GM19328 (cell line): ENCODE data around the gene TMEM184B.
A peak's percentile ranks its signal among the peaks of the same experiment; 100 is the strongest.

ENCODE experiments used
- ATAC-seq: cut with Tn5 transposase; IDR thresholded peaks from one replicate; pipeline ENCODE4 v1.9.1; 2021; ENCODE audit warnings: mild to moderate bottlenecking, moderate library complexity; ENCODE audit not compliant: unreplicated experiment

TMEM184B gene

DNA sequence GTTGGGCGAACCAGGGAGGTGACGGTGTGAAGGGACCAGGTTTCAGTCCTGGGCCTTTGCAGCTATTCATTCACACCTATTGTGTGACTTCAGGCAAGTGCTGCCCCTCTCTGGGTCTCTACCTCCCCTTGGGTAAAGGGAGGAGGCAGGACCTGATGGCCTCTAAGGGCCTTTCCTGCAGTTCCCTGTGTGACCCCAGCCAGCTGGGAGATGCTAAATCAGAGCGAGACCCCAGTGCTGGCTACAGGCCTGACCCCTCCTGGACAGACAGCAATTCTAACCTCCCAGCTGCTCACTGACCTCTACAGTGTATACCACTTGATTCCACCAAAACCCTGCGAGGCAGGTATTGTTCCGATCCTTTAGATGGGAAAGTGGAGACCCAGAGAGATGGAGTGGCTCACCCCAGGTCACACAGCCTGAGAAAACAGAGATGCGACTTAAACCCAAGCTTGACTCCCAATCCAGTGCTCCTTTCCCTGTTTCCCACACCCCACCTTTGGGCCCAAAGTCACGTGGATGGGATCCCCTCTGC is 64.8 kb downstream of the TMEM184B start:
- no peak for ATAC-seq

DNA sequence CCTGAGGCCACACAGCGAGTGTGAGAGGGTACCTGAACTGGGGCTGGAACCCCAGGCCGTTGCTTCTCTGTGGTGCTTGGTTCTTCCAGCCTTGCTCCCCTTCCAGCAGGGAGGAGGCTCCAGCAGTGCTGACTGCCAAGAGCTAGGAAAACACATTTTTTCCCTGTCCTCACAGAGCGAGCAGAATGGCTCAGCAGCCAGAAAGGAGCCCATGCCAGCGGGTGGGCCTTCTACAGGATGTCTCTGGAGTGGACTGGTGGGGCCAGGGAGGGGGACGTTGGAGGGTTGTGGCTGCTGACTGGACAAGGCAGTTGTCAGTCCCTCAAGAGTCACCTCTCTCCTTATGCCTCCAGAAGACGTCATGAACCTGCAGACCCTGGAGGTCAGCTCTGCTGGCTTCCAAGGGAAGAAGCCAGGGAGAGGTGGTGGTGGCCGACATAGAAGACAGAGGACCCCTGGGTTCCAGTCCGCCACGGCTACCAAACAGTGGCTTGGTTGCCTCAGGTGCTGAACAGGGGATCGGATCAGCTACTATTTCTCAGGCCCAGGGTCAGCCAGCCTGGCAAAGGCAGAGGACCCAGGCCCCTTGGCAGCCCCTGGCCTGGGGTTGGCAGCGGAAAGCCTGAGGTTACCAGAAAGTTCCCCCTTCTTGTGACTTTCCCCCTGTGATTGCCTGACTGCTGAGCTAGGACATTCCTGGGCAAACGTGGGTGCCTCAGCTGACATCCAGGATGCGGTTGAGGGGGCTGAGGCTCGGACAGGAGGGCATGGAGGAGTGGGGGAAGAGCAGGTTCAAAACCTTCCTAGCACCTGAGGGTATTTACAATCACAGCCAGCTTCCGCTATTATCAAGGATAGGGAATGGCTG is 67.3 kb downstream of the TMEM184B start:
- ATAC-seq: no peak

DNA sequence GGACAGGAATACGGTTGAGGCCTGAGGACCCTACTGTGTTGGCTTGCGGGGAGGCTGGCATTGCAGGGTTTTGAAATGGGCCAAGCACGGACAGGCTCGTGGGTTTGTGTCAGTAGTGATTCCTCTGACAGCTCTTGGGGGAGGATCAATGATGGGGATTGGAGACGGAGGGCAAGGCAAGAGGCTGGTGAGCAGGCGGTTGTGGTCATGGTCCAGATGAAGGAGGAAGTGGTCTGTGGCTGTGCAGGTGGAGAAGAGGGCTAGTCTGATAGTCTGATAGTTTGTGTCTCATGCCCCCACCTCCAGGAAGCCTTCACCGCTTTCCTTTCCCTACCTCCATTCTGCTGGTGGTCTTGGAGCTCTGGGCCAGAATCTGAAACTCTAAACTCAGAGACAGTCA is 68.0 kb downstream of the TMEM184B start:
- ATAC-seq: no peak

DNA sequence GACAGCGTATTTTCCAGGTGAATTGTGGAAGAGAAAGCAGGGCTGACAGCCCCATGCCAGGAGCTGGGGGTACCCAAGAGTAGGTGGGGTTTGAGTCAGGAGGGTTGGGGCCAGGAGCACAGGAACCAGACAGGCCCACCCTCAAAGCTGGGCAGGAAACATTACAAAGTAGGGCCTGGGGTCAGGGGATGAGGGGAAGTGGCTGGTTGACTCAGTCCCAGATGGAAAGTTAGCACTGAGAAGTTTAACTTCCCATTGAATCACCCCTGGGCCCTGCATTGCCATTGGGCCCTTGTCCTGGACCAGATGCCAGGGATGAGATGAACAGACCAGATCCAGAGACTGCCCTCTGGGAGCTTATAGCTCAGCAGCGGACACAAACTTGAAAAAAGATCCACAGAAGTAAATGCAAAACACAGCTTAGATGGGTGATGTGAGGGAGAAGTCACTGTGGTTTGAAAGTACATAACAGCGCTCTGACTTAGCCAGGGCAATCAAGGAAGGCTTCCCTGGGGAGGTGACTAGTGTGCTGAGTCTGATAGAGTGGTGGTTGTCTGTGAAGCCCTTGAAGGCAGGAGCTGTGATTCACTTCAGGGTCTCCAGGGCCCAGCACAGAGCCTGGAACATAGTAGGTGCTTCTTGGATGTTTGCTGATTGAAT is 68.8 kb downstream of the TMEM184B start:
- no peak for ATAC-seq

DNA sequence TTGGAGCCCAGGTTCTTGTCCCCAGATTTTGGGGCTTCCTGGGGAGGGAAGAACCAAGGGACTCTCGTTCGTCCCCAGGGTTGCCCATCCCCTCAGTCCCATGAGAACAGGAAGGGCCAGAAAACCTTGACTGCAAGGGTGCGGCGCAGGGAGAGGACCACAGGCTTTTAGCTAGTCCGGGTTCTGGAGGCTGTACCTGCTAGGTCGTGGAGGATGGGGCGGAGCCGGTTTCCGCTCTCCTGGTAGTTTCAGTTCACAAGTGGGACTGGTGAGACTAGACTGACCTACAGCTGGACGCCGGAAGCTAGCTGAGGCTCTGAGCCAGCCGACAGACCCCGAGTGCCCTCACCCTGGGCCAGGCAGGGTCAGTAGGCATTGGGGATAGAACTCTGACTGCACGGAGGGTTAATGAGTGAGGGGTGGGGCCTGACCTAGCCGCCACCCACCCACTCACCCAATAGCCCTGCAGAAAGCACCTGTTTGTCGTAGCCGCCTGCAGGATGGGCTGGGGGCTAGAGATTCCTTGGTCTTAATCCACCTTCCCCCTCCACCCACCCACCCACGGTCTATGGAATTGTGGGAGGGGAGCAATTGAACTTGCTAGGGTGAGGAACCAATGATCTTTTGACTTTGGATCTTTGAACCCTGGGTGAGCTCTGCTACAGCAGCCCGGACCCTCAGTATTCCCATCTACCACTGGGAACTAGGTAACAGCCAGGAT is 69.6 kb downstream of the TMEM184B start:
- no peak for ATAC-seq

DNA sequence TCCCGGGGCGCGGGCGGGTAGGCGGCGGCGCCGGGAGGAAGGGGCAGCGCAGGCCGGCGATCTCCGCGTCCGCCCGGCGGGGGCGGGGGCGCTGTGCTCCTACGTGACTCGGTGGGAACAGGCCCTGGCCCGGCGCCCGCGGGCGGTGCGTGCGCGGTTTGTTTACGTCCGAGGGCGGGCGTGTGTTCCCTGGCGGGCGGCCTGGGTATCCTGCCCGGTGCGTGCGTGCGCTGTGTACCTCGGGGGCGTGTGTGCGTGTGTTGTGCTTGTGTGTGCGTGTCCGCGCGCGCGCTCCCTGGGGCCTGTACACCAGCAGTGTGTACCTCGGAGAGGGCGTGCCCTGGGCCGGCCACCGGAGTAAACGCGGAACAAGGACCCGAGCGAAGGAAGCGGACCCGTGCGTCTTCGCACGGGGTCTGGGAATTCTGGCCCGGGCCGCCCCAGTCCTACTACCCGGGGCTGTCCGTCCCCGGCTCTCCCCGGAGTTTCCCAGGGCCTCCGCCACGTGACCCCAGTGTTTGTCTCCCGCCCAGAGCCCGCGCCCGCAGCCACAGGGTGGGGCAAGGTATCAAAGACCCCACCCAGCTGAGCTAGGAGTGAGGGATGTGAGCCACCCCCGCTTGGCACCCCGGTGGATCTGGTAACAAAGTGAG is 70.2 kb downstream of the TMEM184B start:
- no peak for ATAC-seq

DNA sequence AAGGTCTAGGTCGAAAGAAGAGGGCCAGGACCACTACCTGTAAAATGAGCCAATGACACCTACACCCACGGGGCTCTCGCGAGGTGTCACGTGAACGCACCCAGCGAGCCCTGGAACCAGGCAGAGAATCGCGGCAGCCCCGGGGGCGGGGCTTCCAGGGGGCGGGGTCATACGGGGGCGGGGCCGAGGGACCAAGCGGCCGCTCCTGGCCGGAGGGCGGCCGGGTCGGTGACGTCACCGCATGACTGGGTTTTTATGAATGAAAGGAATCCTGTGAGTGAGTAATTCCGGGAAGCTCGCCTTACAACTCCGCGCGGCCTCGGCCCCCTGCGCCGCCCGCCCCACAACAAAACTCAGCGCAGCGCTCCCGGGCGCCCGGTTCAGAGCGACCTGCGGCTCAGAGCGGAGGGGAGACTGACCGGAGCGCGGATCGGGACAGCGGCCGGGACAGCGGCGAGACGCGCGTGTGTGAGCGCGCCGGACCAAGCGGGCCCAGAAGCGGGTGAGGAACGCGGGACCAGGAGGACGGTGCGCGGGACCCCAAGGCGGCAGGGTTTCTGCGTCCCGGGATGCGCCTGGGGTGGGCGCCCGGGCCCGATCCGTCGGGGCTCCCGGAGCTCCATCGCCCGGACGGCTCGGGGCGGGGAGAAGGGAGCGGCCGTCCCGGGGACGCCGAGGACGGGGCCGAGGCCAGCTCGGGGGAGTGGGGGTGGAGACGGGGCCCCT is 70.9 kb downstream of the TMEM184B start, which contains the start of gene MAFF:
Gene MAFF (plus strand): TSS at position 284 of the 726 bp plus-strand sequence. CDS start 11,860 bp downstream, outside the sequence.
- peak; percentile 53 for ATAC-seq

DNA sequence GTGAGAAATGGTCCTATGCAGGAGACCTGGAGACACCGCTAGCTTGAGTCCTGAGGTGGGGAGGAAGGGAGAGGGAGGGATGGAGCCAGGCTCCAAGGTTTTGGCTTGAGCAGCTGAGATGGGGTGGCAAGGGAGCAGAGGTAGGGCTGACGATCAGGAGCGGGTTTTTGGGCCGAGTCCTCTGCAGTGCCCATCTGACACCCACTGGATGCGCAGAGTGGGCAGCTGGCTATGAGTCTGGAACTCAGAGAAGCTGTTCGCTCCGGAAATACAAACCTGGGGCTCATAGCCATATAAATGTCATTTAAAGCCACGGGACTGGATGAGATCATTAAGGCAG is 71.5 kb downstream of the TMEM184B start:
- no peak for ATAC-seq

DNA sequence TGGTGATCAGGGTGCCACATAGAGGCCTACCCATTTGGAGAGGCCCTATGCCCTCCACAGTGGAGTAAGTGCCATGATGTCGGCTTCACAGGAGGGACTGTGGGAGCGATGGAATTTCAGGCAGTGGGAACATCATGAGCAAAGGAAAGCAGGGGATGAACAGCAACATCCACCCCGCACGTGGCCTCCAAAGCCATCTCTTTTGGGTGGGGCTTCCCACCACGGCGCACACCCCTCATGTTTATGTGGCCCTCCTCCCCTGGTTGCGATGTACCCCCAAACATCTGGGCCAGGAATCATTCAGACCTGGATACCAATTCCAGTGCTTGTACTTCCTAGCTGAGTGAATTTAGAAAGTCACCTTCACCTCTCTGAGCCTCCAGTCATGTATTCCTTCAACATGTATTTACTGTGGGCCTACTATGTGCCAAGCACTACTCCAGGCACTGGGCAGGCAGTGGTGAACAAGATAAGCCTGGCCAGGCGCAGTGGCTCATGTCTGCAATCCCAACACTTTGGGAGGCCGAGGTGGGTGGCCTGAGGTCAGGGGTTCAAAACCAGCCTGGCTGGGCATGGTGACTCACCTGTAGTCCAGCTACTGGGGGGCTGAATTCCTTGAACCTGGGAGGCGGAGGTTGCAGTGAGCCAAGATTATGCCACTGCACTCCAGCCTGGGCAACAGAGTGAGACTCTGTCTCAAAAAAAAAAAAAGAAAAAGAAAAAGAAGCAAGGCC is 72.8 kb downstream of the TMEM184B start:
- ATAC-seq: no peak

DNA sequence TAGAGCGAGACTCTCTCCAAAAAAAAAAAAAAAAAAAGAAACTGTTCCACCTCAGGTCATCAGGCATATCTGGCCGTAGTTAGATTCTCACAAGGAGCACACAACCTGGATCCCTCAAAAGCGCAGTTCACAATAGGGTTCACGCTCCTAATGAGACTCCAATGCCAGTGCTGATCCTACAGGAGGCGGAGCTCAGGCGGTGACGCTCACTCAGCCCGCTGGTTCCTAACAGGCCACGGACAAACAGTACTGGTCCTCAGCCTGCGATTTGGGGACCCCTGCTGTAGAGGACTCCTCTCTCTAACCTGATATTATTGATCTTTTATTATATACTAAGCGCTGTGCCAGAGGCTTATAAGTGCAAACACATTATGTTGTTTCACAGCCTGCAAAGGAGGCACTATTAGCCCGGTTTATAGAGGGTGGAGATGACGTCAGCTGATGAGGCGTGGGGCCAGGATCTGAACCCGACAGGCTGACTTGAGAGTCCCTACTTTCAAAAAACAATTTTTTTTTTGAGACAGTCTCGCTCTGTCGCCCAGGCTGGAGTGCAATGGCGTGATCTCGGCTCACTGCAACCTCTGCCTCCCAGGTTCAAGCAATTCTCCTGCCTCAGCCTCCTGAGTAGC is 75.9 kb downstream of the TMEM184B start:
- ATAC-seq: no peak

DNA sequence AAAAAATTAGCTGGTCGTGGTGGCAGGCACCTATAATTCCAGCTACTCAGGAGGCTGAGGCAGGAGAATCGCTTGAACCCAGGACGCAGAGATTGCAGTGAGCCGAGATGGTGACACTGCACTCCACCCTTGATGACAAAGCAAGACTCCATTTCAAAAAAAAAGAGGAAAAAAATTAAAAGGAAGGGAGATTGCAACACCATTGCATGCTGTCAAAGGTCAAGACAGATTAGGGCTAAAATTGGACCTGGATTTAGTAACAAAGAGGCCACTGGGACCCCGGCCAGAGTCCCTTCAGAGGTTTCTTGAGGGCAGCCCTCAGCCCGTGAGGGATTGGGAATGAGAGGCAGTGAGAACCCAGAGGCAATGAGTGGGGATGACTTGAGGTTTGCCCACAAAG is 79.2 kb downstream of the TMEM184B start:
- no peak for ATAC-seq

DNA sequence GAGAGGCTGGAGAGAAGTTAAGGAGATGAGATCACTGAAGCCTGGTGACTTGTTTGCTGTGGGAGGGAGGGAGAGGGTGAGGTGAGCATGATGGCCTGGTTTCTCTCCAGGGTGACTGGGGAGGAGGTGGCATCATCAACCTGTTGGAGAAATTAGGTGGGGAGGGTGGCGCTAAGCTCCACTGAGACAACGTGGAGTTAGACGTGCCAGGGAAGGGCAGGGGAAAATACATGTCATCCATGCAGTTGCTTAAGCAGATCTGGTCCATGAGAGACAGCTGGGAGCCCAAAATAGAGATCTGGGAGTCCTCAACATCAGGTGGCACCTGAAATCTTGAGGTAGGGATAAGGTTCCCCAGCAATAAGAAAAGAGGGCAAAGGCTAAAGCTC is 80.3 kb downstream of the TMEM184B start:
- no peak for ATAC-seq

DNA sequence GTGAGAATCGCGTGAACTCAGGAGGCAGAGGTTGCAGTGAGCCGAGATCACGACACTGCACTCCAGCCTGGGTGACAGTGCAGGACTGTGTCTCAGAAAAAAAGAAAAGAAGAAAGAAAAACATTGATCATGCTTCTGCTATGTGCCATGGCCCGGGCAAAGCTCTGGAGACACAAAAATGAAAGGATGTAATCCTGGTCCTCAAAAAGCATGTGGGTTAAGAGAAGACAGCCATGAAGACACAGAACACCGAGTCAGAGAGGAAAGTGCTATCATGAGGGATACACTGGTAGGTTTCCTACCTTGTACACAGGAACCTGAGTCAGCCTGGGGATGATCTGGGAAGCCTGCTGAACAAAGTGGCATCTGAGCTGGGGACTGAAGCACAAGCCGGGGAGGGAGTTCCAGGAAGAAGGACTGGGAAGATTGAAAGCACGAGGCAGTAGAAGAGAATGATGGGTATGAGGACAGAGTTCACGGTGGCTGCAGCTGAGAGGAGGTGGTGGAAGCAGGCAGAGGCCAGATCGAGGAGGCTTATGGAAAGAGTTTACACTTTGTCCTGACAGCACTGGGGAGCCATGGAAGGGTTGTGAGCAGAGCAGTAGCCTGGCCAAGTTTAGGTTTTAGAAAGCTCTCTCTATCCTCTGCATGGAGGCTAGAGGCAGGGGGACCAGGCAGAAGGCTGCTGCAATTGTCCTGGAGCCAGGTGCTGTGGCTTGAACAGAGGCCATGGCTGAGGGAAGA is 80.9 kb downstream of the TMEM184B start:
- no peak for ATAC-seq

DNA sequence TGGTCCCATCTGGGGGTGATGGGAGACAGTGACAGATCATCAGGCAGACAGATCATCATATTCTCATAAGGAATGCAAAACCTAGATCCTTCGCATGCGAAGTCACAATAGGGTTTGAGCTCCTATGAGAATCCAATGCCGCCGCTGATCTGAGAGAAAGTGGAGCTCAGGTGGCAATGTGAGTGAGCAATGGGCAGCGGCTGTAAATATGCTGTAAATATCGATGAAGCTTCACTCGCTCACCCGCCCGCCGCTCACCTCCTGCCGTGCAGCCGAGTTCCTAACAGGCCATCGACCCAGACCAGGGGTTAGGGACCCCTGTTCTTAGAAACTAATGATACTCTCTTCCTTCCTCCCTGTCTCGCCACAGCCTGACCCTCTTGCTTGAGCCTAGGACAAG is 81.8 kb downstream of the TMEM184B start:
- no peak for ATAC-seq

DNA sequence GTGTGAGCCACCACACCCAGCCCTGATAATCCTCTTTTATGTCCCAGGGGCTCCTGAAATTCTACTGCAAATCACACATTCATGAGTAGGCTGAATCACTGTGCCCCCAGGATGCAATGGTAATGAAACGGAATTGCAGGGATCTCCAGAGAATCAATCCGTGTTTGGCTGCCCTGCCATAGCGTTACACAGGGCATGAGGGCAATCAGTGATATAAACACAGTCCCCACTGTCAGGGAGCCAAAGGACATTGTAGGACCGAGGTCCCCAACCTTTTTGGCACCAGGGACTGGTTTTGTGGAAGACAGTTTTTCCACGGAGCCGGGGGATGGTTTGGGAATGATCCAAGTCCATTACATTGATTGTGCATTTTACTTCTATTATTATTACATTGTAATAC is 82.2 kb downstream of the TMEM184B start:
- no peak for ATAC-seq

DNA sequence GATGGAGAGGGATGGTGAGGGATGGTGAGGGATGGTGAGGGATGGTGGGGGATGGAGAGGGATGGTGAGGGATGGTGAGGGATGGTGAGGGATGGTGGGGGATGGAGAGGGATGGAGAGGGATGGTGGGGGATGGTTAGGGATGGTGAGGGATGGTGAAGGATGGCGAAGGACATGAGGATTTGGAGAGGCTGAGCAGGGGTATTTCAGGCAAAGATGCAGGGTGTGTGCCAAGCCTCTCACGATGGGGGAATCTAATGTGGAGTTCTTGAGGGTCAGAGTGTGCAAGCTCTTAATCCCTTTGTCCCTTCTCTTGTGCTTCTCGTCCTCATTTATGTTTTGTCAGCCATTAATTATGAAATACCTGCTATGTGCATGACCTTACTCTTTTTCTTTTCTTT is 83.7 kb downstream of the TMEM184B start:
- ATAC-seq: no peak

DNA sequence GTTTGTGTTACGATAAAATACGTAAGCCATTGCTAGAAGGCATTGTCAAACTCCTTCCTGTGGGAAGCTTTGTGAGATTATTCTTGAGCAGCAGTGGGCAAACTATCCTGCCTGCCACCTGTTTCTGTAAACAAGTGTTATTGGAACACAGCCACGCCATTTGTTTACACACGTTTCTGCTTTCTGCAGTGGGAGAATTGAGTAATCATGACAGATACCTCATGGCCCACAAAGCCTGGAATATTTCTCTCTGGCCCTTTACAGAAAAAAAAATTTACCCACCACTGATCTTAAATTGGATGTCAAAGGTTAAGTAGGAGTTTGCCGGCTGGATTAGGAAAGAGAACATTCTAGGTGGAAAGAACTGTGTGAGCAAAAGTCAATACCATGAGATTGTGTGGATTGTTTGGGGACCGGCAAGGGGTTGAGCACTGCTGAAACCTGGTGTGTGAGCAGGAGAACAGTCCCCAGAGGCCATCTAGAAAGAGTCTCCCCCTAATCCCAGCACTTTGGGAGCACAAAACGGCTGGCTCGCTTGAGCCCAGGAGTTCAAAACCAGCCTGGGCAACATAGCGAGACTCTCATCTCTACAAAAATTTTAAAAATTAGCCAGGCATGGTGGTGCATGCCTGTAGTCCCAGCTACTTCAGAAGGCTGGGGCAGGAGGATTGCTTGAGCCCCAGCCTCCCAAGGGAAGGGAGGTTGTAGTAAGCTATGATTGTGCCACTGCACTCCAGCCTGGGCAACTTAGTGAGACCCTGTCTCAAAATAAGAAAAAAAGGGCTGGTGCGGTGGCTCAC is 85.2 kb downstream of the TMEM184B start:
- ATAC-seq: no peak

DNA sequence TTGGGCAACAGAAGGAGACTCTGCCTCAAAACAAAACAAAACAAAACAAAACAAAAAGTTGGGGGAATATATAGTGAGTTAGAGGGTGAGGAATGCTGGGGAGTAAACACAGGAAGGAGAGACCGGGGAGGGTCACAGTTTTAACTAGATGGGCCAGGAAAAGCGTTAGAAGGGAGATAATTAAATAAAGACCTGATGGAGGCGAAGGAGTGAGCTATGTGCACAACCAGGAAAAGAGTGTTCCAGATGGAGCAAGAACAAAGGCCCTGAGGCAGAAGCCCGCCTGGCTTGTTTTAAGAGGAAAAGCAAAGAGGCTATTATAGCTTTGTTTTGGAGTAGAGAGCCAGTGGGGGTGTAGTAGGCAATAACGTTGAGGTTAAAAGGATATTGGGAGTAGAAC is 86.4 kb downstream of the TMEM184B start:
- ATAC-seq: no peak
